Keratinocyte (primary cell): ENCODE data around the gene PHACTR2.

Experiments
- EZH2 ChIP-seq: IDR thresholded peaks from one replicate; pipeline ENCODE4 v1.6.1; 2012; ENCODE audit warnings: inconsistent platforms, mild to moderate bottlenecking, low read length, moderate library complexity
- TF ChIP-seq, protein P1 (sequence below), 3 experiments: IDR thresholded peaks in 1 of 3; conservative IDR thresholded peaks in 1 of 3; optimal IDR thresholded peaks in 1 of 3; 2 replicates in 2 of 3; 3 replicates in 1 of 3; pipeline versions ENCODE3 to v1.5.1; 2011; ENCODE audit warnings: low read length in 3 of 3, mild to moderate bottlenecking in 3 of 3, moderate library complexity in 2 of 3, control low read depth in 1 of 3, inconsistent platforms in 1 of 3; ENCODE audit not compliant: insufficient read depth in 2 of 3; ENCODE audit errors: extremely low read depth in 1 of 3

DNA sequence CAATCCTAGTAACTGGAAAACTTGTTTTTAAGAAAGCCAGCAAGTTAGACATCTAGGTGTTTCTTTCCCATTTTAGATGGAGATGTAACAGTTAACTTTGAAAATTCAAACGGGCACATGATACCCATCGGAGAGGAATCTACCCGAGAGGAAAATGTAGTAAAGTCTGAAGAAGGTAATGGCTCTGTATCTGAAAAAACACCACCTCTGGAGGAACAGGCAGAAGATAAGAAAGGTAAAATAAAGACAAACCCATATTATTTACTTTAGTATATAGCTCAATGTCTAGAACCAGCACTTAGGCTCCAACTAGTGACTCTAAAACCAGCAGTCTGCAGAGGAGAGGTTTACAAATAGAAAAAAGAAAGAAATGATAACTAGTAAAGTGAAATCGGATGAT is 75.9 kb downstream of the PHACTR2 start:
- no peak for TF ChIP-seq EZH2
- TF ChIP-seq, protein P1, sequence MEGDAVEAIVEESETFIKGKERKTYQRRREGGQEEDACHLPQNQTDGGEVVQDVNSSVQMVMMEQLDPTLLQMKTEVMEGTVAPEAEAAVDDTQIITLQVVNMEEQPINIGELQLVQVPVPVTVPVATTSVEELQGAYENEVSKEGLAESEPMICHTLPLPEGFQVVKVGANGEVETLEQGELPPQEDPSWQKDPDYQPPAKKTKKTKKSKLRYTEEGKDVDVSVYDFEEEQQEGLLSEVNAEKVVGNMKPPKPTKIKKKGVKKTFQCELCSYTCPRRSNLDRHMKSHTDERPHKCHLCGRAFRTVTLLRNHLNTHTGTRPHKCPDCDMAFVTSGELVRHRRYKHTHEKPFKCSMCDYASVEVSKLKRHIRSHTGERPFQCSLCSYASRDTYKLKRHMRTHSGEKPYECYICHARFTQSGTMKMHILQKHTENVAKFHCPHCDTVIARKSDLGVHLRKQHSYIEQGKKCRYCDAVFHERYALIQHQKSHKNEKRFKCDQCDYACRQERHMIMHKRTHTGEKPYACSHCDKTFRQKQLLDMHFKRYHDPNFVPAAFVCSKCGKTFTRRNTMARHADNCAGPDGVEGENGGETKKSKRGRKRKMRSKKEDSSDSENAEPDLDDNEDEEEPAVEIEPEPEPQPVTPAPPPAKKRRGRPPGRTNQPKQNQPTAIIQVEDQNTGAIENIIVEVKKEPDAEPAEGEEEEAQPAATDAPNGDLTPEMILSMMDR (optimal IDR thresholded peaks at IDR 0.05 in 1 of 3, IDR thresholded peaks at IDR 0.05 in 1 of 3, conservative IDR thresholded peaks at IDR 0.05 in 1 of 3; ENCODE audit: extremely low read depth in 1 of 3, insufficient read depth in 2 of 3, low read length in 3 of 3): no peak
